Thyroid gland (tissue), 4 donors: Measurements from ENCODE around the gene NIPAL3. TPM values are rescaled to one million over a fixed set of nuclear protein-coding genes. Genes with fewer than 3 reads are reported as not detected.
"Not testable (repeated sequence)": the region's sequence is repeated elsewhere in the genome, so short reads cannot be mapped to it uniquely, and the experiment has no call there.

ENCODE experiments used
- DNase-seq, 2 donors: peaks; one replicate each; pipeline ENCODE4 v3.0.0-alpha.2; 2019
- H3K27ac ChIP-seq, 3 donors: fragments of 200-600 bp; sonication (generic); 1 replicate in 2 of 3; 2 replicates in 1 of 3; pipeline ENCODE4 v1.5.1; 2016 to 2019; ENCODE audit warnings: mild to moderate bottlenecking in 1 of 3, moderate library complexity in 1 of 3
- H3K27me3 ChIP-seq: fragments of 200-600 bp; sonication (generic); one replicate; pipeline ENCODE4 v1.5.1; 2019
- H3K36me3 ChIP-seq, 2 donors: fragments of 200-600 bp; sonication (generic); one replicate each; pipeline ENCODE4 v1.5.1; 2016 to 2019
- H3K4me1 ChIP-seq, 2 donors: fragments of 200-600 bp; sonication (generic); one replicate each; pipeline ENCODE4 v1.5.1; 2017 to 2019
- H3K4me3 ChIP-seq, 3 donors: fragments of 200-600 bp; sonication (generic); replicated peaks in 1 of 3; 1 replicate in 2 of 3; 2 replicates in 1 of 3; pipeline ENCODE4 v1.5.1; 2016; ENCODE audit warnings: mild to moderate bottlenecking in 1 of 3
- H3K9me3 ChIP-seq: fragments of 200-600 bp; sonication (generic); one replicate; pipeline ENCODE4 v1.5.1; 2017
- CTCF ChIP-seq, 6 experiments: fragments of 200-600 bp in 3 of 6; fragments of 450-650 bp in 3 of 6; sonication (generic) in 3 of 6; IDR thresholded peaks; one replicate each; pipeline ENCODE4 v1.5.1; 2016 to 2019; ENCODE audit warnings: antibody characterized with exemption in 6 of 6, mild to moderate bottlenecking in 2 of 6, inconsistent platforms in 1 of 6, moderate library complexity in 1 of 6
- POLR2A ChIP-seq, 2 donors: fragments of 450-650 bp; IDR thresholded peaks; one replicate each; pipeline ENCODE4 v1.6.1; 2017; ENCODE audit warnings: antibody characterized with exemption in 2 of 2, mild to moderate bottlenecking in 2 of 2, moderate library complexity in 1 of 2
- WGBS, 2 donors: methylation state at CpG; one replicate each; pipeline ENCODE4 v1.1.5; 2017; 5-methylcytosine and 5-hydroxymethylcytosine counted together
- intact Hi-C: fragments of 100-400 bp; cut with DNase I; formaldehyde crosslinking; loops from one replicate; pipeline ENCODE4 v1.15.1; 2023
- total RNA-seq, 4 donors: library from RNA; depleted of rRNA; stranded (reverse); fragments of >200 nt; gene quantifications; one replicate each; pipeline ENCODE4 v1.2.3, GENCODE V29; 2016

The NIPAL3 gene
- total RNA-seq, 4 donors from 2014 or later: 71.2 to 145 (median 121) TPM

GRCh38 chr1:24516506-24516905, 100.9 kb downstream of the NIPAL3 start:
- Histone ChIP-seq H3K4me1 (peaks cover 0 to 13% of the 10 kb centered on the region in 2 donors), H3K27me3 (no peaks in the 10 kb centered on the region), H3K27ac (peak overlapping the region in 1 of 3 donors; percentile 56), H3K4me3 (no peak overlapping the region), H3K36me3 (no peaks in the 10 kb centered on the region), H3K9me3 (no peaks in the 10 kb centered on the region)
- intact Hi-C loops: no loop called here
- 92 to 95% methylated on average over 12 of the region's 12 CpGs for WGBS, 2 donors
- DNase-seq: no peak
- TF ChIP-seq CTCF (IDR thresholded peaks at IDR 0.05) (no peak), POLR2A (IDR thresholded peaks at IDR 0.05) (no peak)

- Histone ChIP-seq H3K9me3 (no peaks in the 10 kb centered on the region), H3K36me3 (no peaks in the 10 kb centered on the region), H3K4me3 (no peak overlapping the region), H3K27me3 (no peaks in the 10 kb centered on the region), H3K4me1 (peaks cover 0 to 13% of the 10 kb centered on the region in 2 donors), H3K27ac (no peak overlapping the region)
- 95 to 99% methylated on average over 4 of the region's 4 CpGs for WGBS, 2 donors
- no peak for TF ChIP-seq CTCF (IDR thresholded peaks at IDR 0.05)
- TF ChIP-seq POLR2A (IDR thresholded peaks at IDR 0.05): no peak
- intact Hi-C loops: no loop called here
- no peak for DNase-seq
Observed at GRCh38 chr1:24517898-24518297, 102.3 kb downstream of the NIPAL3 start.

- DNase-seq, intact Hi-C loops: not testable (repeated sequence)
- WGBS, 2 donors: 92 to 94% methylated on average over 5 of the region's 5 CpGs
Observed at GRCh38 chr1:24520282-24520681, 104.7 kb downstream of the NIPAL3 start.

More at GRCh38 chr1:24520282-24520681, 104.7 kb downstream of the NIPAL3 start:
- H3K4me1 ChIP-seq, H3K27me3 ChIP-seq, H3K27ac ChIP-seq, H3K4me3 ChIP-seq, H3K36me3 ChIP-seq, H3K9me3 ChIP-seq: not testable (repeated sequence)

Other genes with a start within 250 kb of the NIPAL3 start
- 1 to 10 TPM; 4.7 to 9.3 (median 6.1) TPM for gene IFNLR1, start 228.5 kb upstream of the NIPAL3 start, total RNA-seq
- under 1 TPM in 2 of 4 donors, not detected in 2; 0.11 to 0.27 TPM for gene GRHL3, start 96.4 kb upstream of the NIPAL3 start, total RNA-seq
- gene STPG1, start 2.0 kb upstream of the NIPAL3 start, total RNA-seq: 1 to 10 TPM; 5.2 to 8.9 (median 7.0) TPM
- 10 to 100 TPM; 25.6 to 37.9 (median 35.2) TPM for gene RCAN3, start 87.0 kb downstream of the NIPAL3 start, total RNA-seq
- gene NCMAP, start 140.3 kb downstream of the NIPAL3 start, total RNA-seq: 1 to 10 TPM; 2.8 to 9.4 (median 7.3) TPM
- gene SRRM1, start 227.5 kb downstream of the NIPAL3 start, total RNA-seq: 100 to 1,000 TPM in 3 of 4 donors, 10 to 100 TPM in 1; 89.6 to 137 (median 120) TPM